SU-DHL-6 (cell line): ENCODE results near the gene NLRP6.

ENCODE experiments used
- H2AFZ ChIP-seq: fragments of 200-600 bp; sonication (generic); 2 replicates; pipeline ENCODE4 v1.6.1; 2014; ENCODE audit warnings: low read depth, mild to moderate bottlenecking, moderate library complexity, mixed read lengths, antibody characterized with exemption, low read length; ENCODE audit not compliant: severe bottlenecking
- H3F3A ChIP-seq: fragments of 200-600 bp; shearing (Covaris generic); 2 replicates; pipeline ENCODE4 v1.6.0; 2016; ENCODE audit warnings: antibody characterized with exemption, mild to moderate bottlenecking; ENCODE audit not compliant: insufficient read depth
- H3K27ac ChIP-seq: fragments of 200-600 bp; sonication (generic); 2 replicates; pipeline ENCODE4 v1.5.1; 2016; ENCODE audit warnings: low read depth, mild to moderate bottlenecking, low read length, moderate library complexity, mixed read lengths
- H3K27me3 ChIP-seq: fragments of 200-600 bp; sonication (generic), shearing (Covaris generic); 2 replicates; pipeline ENCODE4 v1.6.0; 2014; ENCODE audit warnings: mild to moderate bottlenecking, low read length
- H3K36me3 ChIP-seq: fragments of 200-600 bp; sonication (generic); 2 replicates; pipeline ENCODE4 v1.6.1; 2014; ENCODE audit warnings: mild to moderate bottlenecking, low read length, mixed read lengths
- H3K4me2 ChIP-seq: fragments of 300-600, 200-600 bp; shearing (Covaris generic), sonication (generic); 2 replicates; pipeline ENCODE4 v1.6.0; 2014; ENCODE audit warnings: low read length, low read depth, mild to moderate bottlenecking; ENCODE audit not compliant: poor library complexity, severe bottlenecking
- H3K4me3 ChIP-seq: fragments of 200-600 bp; sonication (generic); 2 replicates; pipeline ENCODE4 v1.5.1; 2014; ENCODE audit warnings: antibody characterized with exemption, low read length, mild to moderate bottlenecking, mixed read lengths; ENCODE audit not compliant: insufficient read depth, poor library complexity, severe bottlenecking
- H3K79me2 ChIP-seq: fragments of 200-600 bp; sonication (generic); 2 replicates; pipeline ENCODE4 v1.6.1; 2014; ENCODE audit warnings: mild to moderate bottlenecking, low read length, moderate library complexity; ENCODE audit not compliant: insufficient read depth
- H3K9ac ChIP-seq: fragments of 200-600 bp; sonication (generic); 2 replicates; pipeline ENCODE4 v1.7.0; 2014; ENCODE audit warnings: mild to moderate bottlenecking, low read length
- H3K9me2 ChIP-seq: fragments of 200-600 bp; sonication (generic); replicated peaks from 2 replicates; pipeline ENCODE4 v1.6.1; 2014; ENCODE audit warnings: low read length; ENCODE audit not compliant: insufficient read depth
- H3K9me3 ChIP-seq: fragments of 200-600 bp; sonication (generic); 2 replicates; pipeline ENCODE4 v1.6.1; 2014; ENCODE audit warnings: low read length, mixed read lengths; ENCODE audit not compliant: insufficient read depth
- H4K20me1 ChIP-seq: fragments of 200-600 bp; sonication (generic); 2 replicates; pipeline ENCODE4 v1.6.1; 2014; ENCODE audit warnings: low read depth, mild to moderate bottlenecking, antibody characterized with exemption, low read length, moderate library complexity, mixed read lengths
- EZH2phosphoT487 ChIP-seq: fragments of 200-600 bp; sonication (generic), shearing (Covaris generic); conservative IDR thresholded peaks from 2 replicates; pipeline ENCODE4 v1.6.1; 2018; ENCODE audit warnings: mild to moderate bottlenecking, antibody characterized with exemption, low read length, moderate library complexity, mixed read lengths
- TF ChIP-seq, protein P1 (sequence below): fragments of 200-600 bp; sonication (generic); IDR thresholded peaks from one replicate; pipeline ENCODE4 v1.5.1; 2017; ENCODE audit warnings: antibody characterized with exemption, mild to moderate bottlenecking, low read length, moderate library complexity; ENCODE audit not compliant: insufficient read depth, poor library complexity, severe bottlenecking

Gene NLRP6

DNA sequence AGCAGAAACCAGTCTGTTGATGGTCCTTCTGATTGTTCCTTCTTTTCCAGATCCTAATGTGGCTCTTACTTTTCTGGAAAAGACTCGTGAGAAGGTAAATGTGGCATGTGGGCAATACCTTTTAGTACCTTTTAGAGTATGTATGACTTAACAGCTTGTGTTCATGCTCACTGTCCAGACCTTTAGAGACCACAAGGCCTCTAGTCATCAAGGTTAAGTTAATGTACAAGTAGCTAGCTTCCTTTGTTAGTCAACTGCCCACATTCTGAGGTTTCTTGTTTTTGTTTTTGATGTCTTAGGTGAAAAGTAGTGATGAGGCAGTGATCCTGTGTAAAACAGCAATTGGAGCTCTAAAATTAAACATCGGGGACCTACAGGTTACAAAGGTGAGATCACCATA lies 33.8 kb upstream of the NLRP6 start:
- H3K4me2 ChIP-seq, result no peak overlapping the region

DNA sequence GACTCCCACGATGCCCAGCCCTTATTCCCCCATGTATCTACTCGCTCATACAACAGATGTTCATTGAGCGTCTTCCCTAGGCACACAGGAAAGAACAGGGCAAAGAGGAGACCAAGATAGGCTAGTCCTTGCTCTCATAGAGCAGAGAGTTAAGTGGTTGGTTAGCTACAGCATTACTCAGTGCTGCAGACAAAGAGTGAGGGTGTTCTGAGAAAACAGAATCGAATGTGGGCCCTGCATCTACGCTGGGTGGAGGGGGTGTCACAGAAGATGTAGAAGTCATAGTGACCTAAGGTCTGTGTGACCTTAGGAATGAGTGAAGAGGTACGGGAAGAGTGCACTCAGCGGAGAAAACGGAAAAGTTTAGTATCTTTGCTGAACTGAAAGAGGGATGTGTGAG lies 29.1 kb upstream of the NLRP6 start:
- Histone ChIP-seq H3K4me3 (no peak overlapping the region), H3K79me2 (no peaks in the 10 kb centered on the region), H3K36me3 (peaks cover 42% of the 10 kb centered on the region), H3K9me3 (no peaks in the 10 kb centered on the region), H3K27ac (no peak overlapping the region), H3K9ac (no peak overlapping the region), H2AFZ (no peak overlapping the region), H4K20me1 (no peaks in the 10 kb centered on the region), H3K27me3 (no peaks in the 10 kb centered on the region), H3K9me2 (no peaks in the 10 kb centered on the region), H3F3A (no peaks in the 10 kb centered on the region), H3K4me2 (no peak overlapping the region)
- TF ChIP-seq, protein P1, sequence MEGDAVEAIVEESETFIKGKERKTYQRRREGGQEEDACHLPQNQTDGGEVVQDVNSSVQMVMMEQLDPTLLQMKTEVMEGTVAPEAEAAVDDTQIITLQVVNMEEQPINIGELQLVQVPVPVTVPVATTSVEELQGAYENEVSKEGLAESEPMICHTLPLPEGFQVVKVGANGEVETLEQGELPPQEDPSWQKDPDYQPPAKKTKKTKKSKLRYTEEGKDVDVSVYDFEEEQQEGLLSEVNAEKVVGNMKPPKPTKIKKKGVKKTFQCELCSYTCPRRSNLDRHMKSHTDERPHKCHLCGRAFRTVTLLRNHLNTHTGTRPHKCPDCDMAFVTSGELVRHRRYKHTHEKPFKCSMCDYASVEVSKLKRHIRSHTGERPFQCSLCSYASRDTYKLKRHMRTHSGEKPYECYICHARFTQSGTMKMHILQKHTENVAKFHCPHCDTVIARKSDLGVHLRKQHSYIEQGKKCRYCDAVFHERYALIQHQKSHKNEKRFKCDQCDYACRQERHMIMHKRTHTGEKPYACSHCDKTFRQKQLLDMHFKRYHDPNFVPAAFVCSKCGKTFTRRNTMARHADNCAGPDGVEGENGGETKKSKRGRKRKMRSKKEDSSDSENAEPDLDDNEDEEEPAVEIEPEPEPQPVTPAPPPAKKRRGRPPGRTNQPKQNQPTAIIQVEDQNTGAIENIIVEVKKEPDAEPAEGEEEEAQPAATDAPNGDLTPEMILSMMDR, result no peak
- no peak for TF ChIP-seq EZH2phosphoT487

More for the DNA sequence above, 33.8 kb upstream of the NLRP6 start:
- H3K9me2 ChIP-seq, result no peaks in the 10 kb centered on the region
- no peaks in the 10 kb centered on the region for H3K27me3 ChIP-seq
- no peak overlapping the region for H2AFZ ChIP-seq
- no peaks in the 10 kb centered on the region; the same call in 1 of the 2 replicates for H4K20me1 ChIP-seq
- no peaks in the 10 kb centered on the region for H3K9me3 ChIP-seq
- H3K36me3 ChIP-seq, result peaks cover 50% of the 10 kb centered on the region
- TF ChIP-seq, protein P1, result no peak
- no peak for TF ChIP-seq EZH2phosphoT487
- 0 out of 2 replicates have a peak, but pooled peaks cover 3% of the 10 kb centered on the region for H3F3A ChIP-seq
- H3K27ac ChIP-seq, result no peak overlapping the region
- no peak overlapping the region for H3K9ac ChIP-seq
- H3K79me2 ChIP-seq, result peaks cover 17% of the 10 kb centered on the region
- H3K4me3 ChIP-seq, result no peak overlapping the region

DNA sequence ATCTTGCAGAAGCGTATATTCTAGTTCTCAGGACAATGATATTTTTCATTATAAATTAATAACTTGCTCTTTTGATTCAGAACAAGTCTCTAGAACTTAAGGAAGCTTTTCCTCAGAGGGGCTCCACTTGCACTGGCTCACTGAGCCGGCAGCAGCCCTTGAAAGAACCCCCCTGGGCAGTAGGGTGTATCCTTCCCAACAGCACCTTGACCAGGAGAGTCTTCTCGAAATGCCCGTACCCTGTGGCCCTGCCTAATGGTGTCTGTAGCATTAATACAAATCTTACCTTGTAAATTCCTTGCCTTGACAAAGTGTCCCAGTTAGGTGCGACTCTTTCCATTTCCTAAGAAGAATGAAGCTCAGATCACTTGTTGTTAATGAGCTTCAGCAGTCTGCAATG lies 27.9 kb upstream of the NLRP6 start:
- H3F3A ChIP-seq, result peaks cover 6% of the 10 kb centered on the region; the same call in 1 of the 2 replicates
- H3K9me3 ChIP-seq, result no peaks in the 10 kb centered on the region
- peaks cover 32% of the 10 kb centered on the region for H3K36me3 ChIP-seq
- H3K27ac ChIP-seq, result no peak overlapping the region
- no peaks in the 10 kb centered on the region for H3K79me2 ChIP-seq
- H3K4me3 ChIP-seq, result no peak overlapping the region
- H3K27me3 ChIP-seq, result no peaks in the 10 kb centered on the region
- H3K9me2 ChIP-seq, result no peaks in the 10 kb centered on the region
- H3K9ac ChIP-seq, result no peak overlapping the region
- no peaks in the 10 kb centered on the region for H4K20me1 ChIP-seq
- TF ChIP-seq, protein P1, result no peak
- TF ChIP-seq EZH2phosphoT487, result no peak
- no peak overlapping the region for H2AFZ ChIP-seq
- H3K4me2 ChIP-seq, result no peak overlapping the region
